ENCODE measurements around the gene C21orf91.

Gene C21orf91

GRCh38 chr21:17799414-17800164 lies 19.6 kb downstream of the C21orf91 start:
- FAIRE-seq, result no peak

GRCh38 chr21:17798796-17799195 lies 20.4 kb downstream of the C21orf91 start:
- no peak for DNase-seq (ENCODE audit: insufficient read length, low spot score)
- no peak for FAIRE-seq

More at GRCh38 chr21:17799414-17800164, 19.6 kb downstream of the C21orf91 start:
- no peak for DNase-seq (ENCODE audit: insufficient read length, low spot score)

- DNase-seq (ENCODE audit: insufficient read length, low spot score) (no peak), FAIRE-seq (no peak)
Measured at GRCh38 chr21:17797967-17798366, 21.2 kb downstream of the C21orf91 start.

GRCh38 chr21:17796503-17796902 lies 22.7 kb downstream of the C21orf91 start:
- no peak for DNase-seq (ENCODE audit: insufficient read length, low spot score)
- no peak for FAIRE-seq

- DNase-seq (ENCODE audit: insufficient read length, low spot score) (no peak), FAIRE-seq (no peak)
Measured at GRCh38 chr21:17796037-17796403, 23.1 kb downstream of the C21orf91 start.

GRCh38 chr21:17795146-17796036 lies 23.8 kb downstream of the C21orf91 start:
- DNase-seq (ENCODE audit: insufficient read length, low spot score) (no peak), FAIRE-seq (no peak)

GRCh38 chr21:17794518-17795145 lies 24.5 kb downstream of the C21orf91 start:
- no peak for FAIRE-seq
- DNase-seq (ENCODE audit: insufficient read length, low spot score), result no peak

- DNase-seq (ENCODE audit: insufficient read length, low spot score) (no peak), FAIRE-seq (no peak)
Measured at GRCh38 chr21:17793246-17794123, 25.7 kb downstream of the C21orf91 start.

GRCh38 chr21:17789656-17790055 lies 29.5 kb downstream of the C21orf91 start:
- FAIRE-seq (no peak), DNase-seq (ENCODE audit: insufficient read length, low spot score) (no peak)

- DNase-seq (ENCODE audit: insufficient read length, low spot score) (no peak), FAIRE-seq (no peak)
Measured at GRCh38 chr21:17789069-17789468, 30.1 kb downstream of the C21orf91 start.

GRCh38 chr21:17786851-17787181 lies 32.3 kb downstream of the C21orf91 start:
- FAIRE-seq (no peak), DNase-seq (ENCODE audit: insufficient read length, low spot score) (no peak)

- FAIRE-seq (no peak), DNase-seq (ENCODE audit: insufficient read length, low spot score) (no peak)
Measured at GRCh38 chr21:17786071-17786850, 32.9 kb downstream of the C21orf91 start.

GRCh38 chr21:17785403-17785788 lies 33.8 kb downstream of the C21orf91 start:
- FAIRE-seq, result no peak

GRCh38 chr21:17784604-17785402 lies 34.4 kb downstream of the C21orf91 start:
- no peak for FAIRE-seq
- DNase-seq (ENCODE audit: insufficient read length, low spot score), result no peak

More at GRCh38 chr21:17785403-17785788, 33.8 kb downstream of the C21orf91 start:
- DNase-seq (ENCODE audit: insufficient read length, low spot score), result no peak

- no peak for DNase-seq (ENCODE audit: insufficient read length, low spot score)
- FAIRE-seq, result no peak
Measured at GRCh38 chr21:17784180-17784598, 35.0 kb downstream of the C21orf91 start.

- FAIRE-seq (no peak), DNase-seq (ENCODE audit: insufficient read length, low spot score) (no peak)
Measured at GRCh38 chr21:17783481-17784179, 35.5 kb downstream of the C21orf91 start.

- no peak for DNase-seq (ENCODE audit: insufficient read length, low spot score)
Measured at GRCh38 chr21:17783003-17783402, 36.2 kb downstream of the C21orf91 start.

GRCh38 chr21:17782051-17782450 lies 37.1 kb downstream of the C21orf91 start:
- no peak for FAIRE-seq

More at GRCh38 chr21:17783003-17783402, 36.2 kb downstream of the C21orf91 start:
- FAIRE-seq, result no peak

More at GRCh38 chr21:17782051-17782450, 37.1 kb downstream of the C21orf91 start:
- DNase-seq (ENCODE audit: insufficient read length, low spot score), result no peak
